ENCODE measurements around the gene KIF1A.

DNA sequence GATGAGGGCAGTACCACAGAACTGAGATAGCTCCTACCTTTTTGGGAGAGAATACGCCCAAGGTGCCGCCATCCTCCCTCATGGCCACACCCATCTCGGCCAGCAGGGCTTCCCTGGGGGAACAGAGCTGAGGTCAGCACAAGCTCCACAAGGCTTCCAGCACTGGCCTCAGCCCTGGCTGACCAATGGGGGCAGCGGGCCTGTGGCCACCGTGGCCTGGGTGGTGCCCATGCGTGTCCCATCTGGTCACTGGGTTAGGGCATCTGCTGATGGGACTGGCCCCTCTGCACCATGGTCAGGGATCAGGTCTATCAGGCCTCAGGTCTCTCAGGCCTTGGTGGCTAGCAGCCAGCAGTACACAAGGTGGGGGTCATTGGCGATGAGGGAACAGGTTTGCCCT, 50.9 kb downstream of the KIF1A start:
- no peak for TF ChIP-seq POU5F1 (IDR thresholded peaks at IDR 0.05; ENCODE audit: low read depth, low read length)
- TF ChIP-seq CTCF (IDR thresholded peaks at IDR 0.05; ENCODE audit: control extremely low read depth in 1 of 3, insufficient read depth in 1 of 3, low read depth in 1 of 3, low read length in 3 of 3) = no peak
- TF ChIP-seq USF2 (IDR thresholded peaks at IDR 0.05; ENCODE audit: low read length) = no peak
- peak; percentile 18; the same call in 1 of the 2 replicates for TF ChIP-seq POLR2AphosphoS5 (IDR thresholded peaks at IDR 0.05; ENCODE audit: low read depth, low read length)
- TF ChIP-seq EP300 (IDR thresholded peaks at IDR 0.05; ENCODE audit: borderline replicate concordance in 1 of 2, low read depth in 2 of 2, low read length in 2 of 2) = no peak
- no peak for TF ChIP-seq NANOG (IDR thresholded peaks at IDR 0.05; ENCODE audit: insufficient read depth, low read depth, low read length, poor library complexity, severe bottlenecking)
